SK-N-MC (cell line): ENCODE measurements around the gene ERCC5.

ENCODE experiments used
- EZH2 ChIP-seq: fragments of 200-600 bp; sonication (generic); IDR thresholded peaks from one replicate; pipeline ENCODE4 v1.6.1; 2017; ENCODE audit warnings: antibody characterized with exemption
- FOXP2 ChIP-seq: optimal IDR thresholded peaks from 2 replicates; pipeline ENCODE3; 2011; ENCODE audit warnings: mild to moderate bottlenecking, moderate library complexity; ENCODE audit not compliant: insufficient read depth; ENCODE audit errors: extremely low read length, control extremely low read depth
- POLR2AphosphoS5 ChIP-seq: IDR thresholded peaks from 2 replicates; pipeline ENCODE4 v1.6.1; 2012; ENCODE audit warnings: mild to moderate bottlenecking, low read depth, low read length, borderline replicate concordance

DNA sequence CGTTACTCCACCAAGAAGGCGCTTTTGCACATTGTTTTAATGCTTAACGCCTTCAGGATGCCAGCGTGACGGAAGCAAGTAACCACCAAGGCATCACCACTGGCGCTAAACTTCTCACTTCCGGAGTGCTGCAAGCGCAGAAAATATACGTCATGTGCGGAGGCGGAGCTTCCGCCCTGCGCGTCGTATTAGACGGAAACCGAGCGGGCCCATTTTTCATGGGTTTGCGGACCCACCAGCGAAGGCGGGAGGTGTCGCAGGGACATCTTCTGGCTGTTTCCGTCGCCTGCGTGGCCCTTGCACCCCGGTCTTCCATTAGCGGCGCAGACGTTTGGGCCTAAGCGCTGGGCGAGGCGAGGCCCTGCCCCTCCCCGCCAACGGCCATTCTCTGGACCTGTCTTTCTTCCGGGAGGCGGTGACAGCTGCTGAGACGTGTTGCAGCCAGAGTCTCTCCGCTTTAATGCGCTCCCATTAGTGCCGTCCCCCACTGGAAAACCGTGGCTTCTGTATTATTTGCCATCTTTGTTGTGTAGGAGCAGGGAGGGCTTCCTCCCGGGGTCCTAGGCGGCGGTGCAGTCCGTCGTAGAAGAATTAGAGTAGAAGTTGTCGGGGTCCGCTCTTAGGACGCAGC is at the start of gene ERCC5:
- no peak for TF ChIP-seq EZH2
- peak; percentile 47 for TF ChIP-seq FOXP2
- TF ChIP-seq POLR2AphosphoS5, result peak; percentile 96
